ENCODE results near the gene IRF4.

The IRF4 gene

GRCh38 chr6:391559-392440, at the start of gene IRF4:
Gene IRF4 (plus strand): TSS chr6:391752. CDS start chr6:393153, 1,401 bp downstream.
- FAIRE-seq = no peak

- no peak for FAIRE-seq
Observed at GRCh38 chr6:341914-342831, 49.4 kb upstream of the IRF4 start.

GRCh38 chr6:342832-343179, 48.7 kb upstream of the IRF4 start:
- no peak for FAIRE-seq

- no peak for FAIRE-seq
Observed at GRCh38 chr6:343226-343935, 48.2 kb upstream of the IRF4 start.

- no peak for FAIRE-seq
Observed at GRCh38 chr6:343960-344815, 47.4 kb upstream of the IRF4 start.

GRCh38 chr6:344816-345340, 46.7 kb upstream of the IRF4 start:
- FAIRE-seq = no peak

GRCh38 chr6:345747-346385, 45.7 kb upstream of the IRF4 start:
- no peak for FAIRE-seq

GRCh38 chr6:346386-347030, 45.0 kb upstream of the IRF4 start:
- FAIRE-seq = no peak

- FAIRE-seq = no peak
Observed at GRCh38 chr6:347232-347631, 44.3 kb upstream of the IRF4 start.

- FAIRE-seq = no peak
Observed at GRCh38 chr6:347951-348859, 43.3 kb upstream of the IRF4 start.

GRCh38 chr6:348860-349396, 42.6 kb upstream of the IRF4 start:
- no peak for FAIRE-seq

GRCh38 chr6:349491-349921, 42.0 kb upstream of the IRF4 start:
- no peak for FAIRE-seq

GRCh38 chr6:350371-350770, 41.2 kb upstream of the IRF4 start:
- FAIRE-seq = no peak

GRCh38 chr6:351011-351866, 40.3 kb upstream of the IRF4 start:
- FAIRE-seq = no peak

GRCh38 chr6:351867-352289, 39.7 kb upstream of the IRF4 start:
- FAIRE-seq = no peak

- no peak for FAIRE-seq
Observed at GRCh38 chr6:352474-352873, 39.1 kb upstream of the IRF4 start.

- no peak for FAIRE-seq
Observed at GRCh38 chr6:352896-353470, 38.6 kb upstream of the IRF4 start.

Measured in endometrium (tissue), 2 donors.